Astrocyte of the cerebellum (primary cell): ENCODE measurements around the gene EI24.

Experiments used
- DNase-seq: peaks from one replicate; pipeline ENCODE4 v3.0.0-alpha.2; 2011; ENCODE audit warnings: low read depth
- H3K4me3 ChIP-seq: 2 replicates; pipeline ENCODE4 v1.5.1; 2011; ENCODE audit warnings: mild to moderate bottlenecking, low read depth, low read length, moderate library complexity
- CTCF ChIP-seq: IDR thresholded peaks from 2 replicates; pipeline ENCODE4 v1.5.1; 2012; ENCODE audit warnings: low read length, low read depth, moderate library complexity, mild to moderate bottlenecking; ENCODE audit errors: missing control alignments
- in situ Hi-C: cut with HindIII; loops from 2 replicates; pipeline ENCODE4 v1.10.0; 2017; ENCODE audit warnings: low sequenced_read_pairs

EI24 gene

GRCh38 chr11:125605417-125605816 lies 36.1 kb downstream of the EI24 start:
- no peak overlapping the region for H3K4me3 ChIP-seq
- in situ Hi-C loops: no loop called here
- no peak for DNase-seq
- no peak for TF ChIP-seq CTCF

GRCh38 chr11:125609545-125609944 lies 40.3 kb downstream of the EI24 start:
- H3K4me3 ChIP-seq: no peak overlapping the region
- in situ Hi-C loops: no loop called here
- no peak for DNase-seq
- no peak for TF ChIP-seq CTCF

GRCh38 chr11:125618383-125618782 lies 49.1 kb downstream of the EI24 start:
- in situ Hi-C loops: no loop called here
- no peak for DNase-seq
- TF ChIP-seq CTCF: no peak
- no peak overlapping the region for H3K4me3 ChIP-seq

GRCh38 chr11:125621995-125622394 lies 52.7 kb downstream of the EI24 start:
- no peak for DNase-seq
- in situ Hi-C loops: loop anchor here (10.0 kb wide), 1 partner anchor 273 kb away; no protein-coding TSS in a partner anchor
- H3K4me3 ChIP-seq: no peak overlapping the region
- TF ChIP-seq CTCF: no peak

GRCh38 chr11:125623064-125623463 lies 53.8 kb downstream of the EI24 start:
- no peak overlapping the region for H3K4me3 ChIP-seq
- in situ Hi-C loops: loop anchor here (10.0 kb wide), 1 partner anchor 272 kb away; no protein-coding TSS in a partner anchor
- no peak for DNase-seq
- no peak for TF ChIP-seq CTCF

GRCh38 chr11:125624756-125625213 lies 55.5 kb downstream of the EI24 start, which contains the start of gene CHEK1:
Gene CHEK1, plus strand, starts transcription at chr11:125625163. Its CDS starts 1,606 bp downstream, at chr11:125626769.
- TF ChIP-seq CTCF: no peak
- in situ Hi-C loops: loop anchor here (10.0 kb wide), 1 partner anchor 270 kb away; no protein-coding TSS in a partner anchor
- peak within 1 kb of the TSS; percentile 65 for H3K4me3 ChIP-seq
- no peak for DNase-seq
